Astrocyte (in vitro differentiated cells and primary cell): ENCODE data around the gene PNPLA7. TPM values are rescaled to one million over a fixed set of nuclear protein-coding genes. Genes with fewer than 3 reads are reported as not detected.
A peak's percentile ranks its signal among the peaks of the same experiment; 100 is the strongest.

Source experiments
- DNase-seq: peaks from one replicate; pipeline ENCODE4 v3.0.0-alpha.2; 2010; ENCODE audit warnings: low read depth
- FAIRE-seq: peaks from 2 replicates; lab custom pipeline; 2011; peaks lifted over from hg19 to GRCh38; lab: Jason Lieb, UNC
- H2AFZ ChIP-seq: 2 replicates; pipeline ENCODE4 v1.6.0; 2012; ENCODE audit warnings: low read depth, low read length, inconsistent platforms
- H3K27ac ChIP-seq: 2 replicates; pipeline ENCODE4 v1.5.1; 2011; ENCODE audit warnings: low read depth, low read length, inconsistent platforms
- H3K27me3 ChIP-seq: 2 replicates; pipeline ENCODE4 v1.6.0; 2011; ENCODE audit warnings: low read length, inconsistent platforms; ENCODE audit not compliant: insufficient read depth
- H3K36me3 ChIP-seq: 2 replicates; pipeline ENCODE4 v1.5.1; 2011; ENCODE audit warnings: low read length, inconsistent platforms; ENCODE audit not compliant: insufficient read depth
- H3K4me1 ChIP-seq: 2 replicates; pipeline ENCODE4 v1.5.1; 2011; ENCODE audit warnings: low read length, inconsistent platforms; ENCODE audit not compliant: insufficient read depth
- H3K4me2 ChIP-seq: 2 replicates; pipeline ENCODE4 v1.6.0; 2012; ENCODE audit warnings: low read length, inconsistent platforms
- H3K4me3 ChIP-seq: 2 replicates; pipeline ENCODE4 v1.5.1; 2011; ENCODE audit warnings: low read depth, mild to moderate bottlenecking, low read length, inconsistent platforms; ENCODE audit not compliant: insufficient read depth
- H3K79me2 ChIP-seq: 2 replicates; pipeline ENCODE4 v1.6.0; 2012; ENCODE audit warnings: mild to moderate bottlenecking, low read length, inconsistent platforms; ENCODE audit not compliant: insufficient read depth
- H3K9ac ChIP-seq: 2 replicates; pipeline ENCODE4 v1.6.0; 2012; ENCODE audit warnings: mild to moderate bottlenecking, low read length, inconsistent platforms
- H3K9me3 ChIP-seq: 2 replicates; pipeline ENCODE4 v1.5.1; 2012; ENCODE audit warnings: low read depth, mild to moderate bottlenecking, low read length, inconsistent platforms; ENCODE audit not compliant: insufficient read depth
- H4K20me1 ChIP-seq: 2 replicates; pipeline ENCODE4 v1.6.0; 2012; ENCODE audit warnings: low read length, inconsistent platforms; ENCODE audit not compliant: insufficient read depth
- H3K27ac Mint-ChIP-seq: one replicate; pipeline ENCODE4 v1.8.0; 2021; ENCODE audit warnings: mild to moderate bottlenecking, mixed read lengths; ENCODE audit not compliant: unreplicated experiment
- H3K27me3 Mint-ChIP-seq: one replicate; pipeline ENCODE4 v1.8.0; 2021; ENCODE audit warnings: low read depth, mixed read lengths; ENCODE audit not compliant: unreplicated experiment
- H3K36me3 Mint-ChIP-seq: one replicate; pipeline ENCODE4 v1.8.0; 2021; ENCODE audit warnings: low read depth, mixed read lengths; ENCODE audit not compliant: unreplicated experiment
- H3K4me1 Mint-ChIP-seq: one replicate; pipeline ENCODE4 v1.8.0; 2021; ENCODE audit warnings: low read depth, mixed read lengths; ENCODE audit not compliant: unreplicated experiment
- H3K4me3 Mint-ChIP-seq: one replicate; pipeline ENCODE4 v1.8.0; 2021; ENCODE audit warnings: mild to moderate bottlenecking, moderate library complexity, mixed read lengths; ENCODE audit not compliant: unreplicated experiment
- H3K9me3 Mint-ChIP-seq: one replicate; pipeline ENCODE4 v1.8.0; 2021; ENCODE audit warnings: mild to moderate bottlenecking, mixed read lengths; ENCODE audit not compliant: unreplicated experiment
- EZH2 ChIP-seq: IDR thresholded peaks from 2 replicates; pipeline ENCODE4 v1.6.1; 2012; ENCODE audit warnings: mild to moderate bottlenecking, low read length, inconsistent platforms; ENCODE audit not compliant: insufficient read depth
- total RNA-seq: library from RNA; stranded (reverse); gene quantifications from 2 replicates; pipeline ENCODE4 v1.2.1, GENCODE V29; 2021
- TF ChIP-seq, protein P1 (sequence below): IDR thresholded peaks from 2 replicates; pipeline ENCODE4 v1.5.1; 2011; ENCODE audit warnings: low read depth, mild to moderate bottlenecking, inconsistent platforms, low read length, moderate library complexity; ENCODE audit not compliant: insufficient read depth

The PNPLA7 gene
- total RNA-seq, 1 donor from 2014 or later: 2.6 TPM

DNA sequence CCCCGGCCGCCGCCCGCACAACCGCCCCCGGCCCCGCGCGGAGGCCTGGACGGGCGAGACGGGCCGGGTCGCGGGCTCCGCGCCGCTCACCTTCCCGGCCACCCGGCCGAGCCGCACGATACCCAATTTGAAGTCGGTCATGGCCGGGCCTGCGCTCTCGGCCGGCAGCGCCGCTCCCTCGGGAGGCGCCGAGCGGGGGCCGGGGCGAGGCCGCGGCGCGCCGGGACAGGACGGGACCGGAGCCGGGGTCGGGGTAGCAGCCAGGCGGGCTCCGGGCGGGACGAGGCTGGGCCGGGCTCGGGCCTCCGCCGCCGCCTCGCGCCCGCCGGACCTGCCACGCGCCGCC, 39.9 kb upstream of the PNPLA7 start:
- Histone ChIP-seq H3K4me2 (peak overlapping the region; percentile 98), H4K20me1 (peaks cover 42% of the 10 kb centered on the region), H3K36me3 (peaks cover 19% of the 10 kb centered on the region), H3K9ac (peak overlapping the region; percentile 85), H3K4me3 (peak overlapping the region; percentile 79), H3K27ac (no peak overlapping the region), H2AFZ (no peak overlapping the region), H3K9me3 (no peaks in the 10 kb centered on the region), H3K79me2 (peaks cover 42% of the 10 kb centered on the region), H3K27me3 (no peaks in the 10 kb centered on the region), H3K4me1 (peaks cover 10% of the 10 kb centered on the region)
- FAIRE-seq: no peak
- no peak overlapping the region for H3K4me3 Mint-ChIP-seq
- H3K36me3 Mint-ChIP-seq: peaks cover 4% of the 10 kb centered on the region
- peaks cover 6% of the 10 kb centered on the region for H3K27me3 Mint-ChIP-seq
- no peak overlapping the region for H3K27ac Mint-ChIP-seq
- no peak for DNase-seq
- H3K4me1 Mint-ChIP-seq: peaks cover 4% of the 10 kb centered on the region
- TF ChIP-seq, protein P1, sequence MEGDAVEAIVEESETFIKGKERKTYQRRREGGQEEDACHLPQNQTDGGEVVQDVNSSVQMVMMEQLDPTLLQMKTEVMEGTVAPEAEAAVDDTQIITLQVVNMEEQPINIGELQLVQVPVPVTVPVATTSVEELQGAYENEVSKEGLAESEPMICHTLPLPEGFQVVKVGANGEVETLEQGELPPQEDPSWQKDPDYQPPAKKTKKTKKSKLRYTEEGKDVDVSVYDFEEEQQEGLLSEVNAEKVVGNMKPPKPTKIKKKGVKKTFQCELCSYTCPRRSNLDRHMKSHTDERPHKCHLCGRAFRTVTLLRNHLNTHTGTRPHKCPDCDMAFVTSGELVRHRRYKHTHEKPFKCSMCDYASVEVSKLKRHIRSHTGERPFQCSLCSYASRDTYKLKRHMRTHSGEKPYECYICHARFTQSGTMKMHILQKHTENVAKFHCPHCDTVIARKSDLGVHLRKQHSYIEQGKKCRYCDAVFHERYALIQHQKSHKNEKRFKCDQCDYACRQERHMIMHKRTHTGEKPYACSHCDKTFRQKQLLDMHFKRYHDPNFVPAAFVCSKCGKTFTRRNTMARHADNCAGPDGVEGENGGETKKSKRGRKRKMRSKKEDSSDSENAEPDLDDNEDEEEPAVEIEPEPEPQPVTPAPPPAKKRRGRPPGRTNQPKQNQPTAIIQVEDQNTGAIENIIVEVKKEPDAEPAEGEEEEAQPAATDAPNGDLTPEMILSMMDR: no peak
- no peak for TF ChIP-seq EZH2
- H3K9me3 Mint-ChIP-seq: no peaks in the 10 kb centered on the region

DNA sequence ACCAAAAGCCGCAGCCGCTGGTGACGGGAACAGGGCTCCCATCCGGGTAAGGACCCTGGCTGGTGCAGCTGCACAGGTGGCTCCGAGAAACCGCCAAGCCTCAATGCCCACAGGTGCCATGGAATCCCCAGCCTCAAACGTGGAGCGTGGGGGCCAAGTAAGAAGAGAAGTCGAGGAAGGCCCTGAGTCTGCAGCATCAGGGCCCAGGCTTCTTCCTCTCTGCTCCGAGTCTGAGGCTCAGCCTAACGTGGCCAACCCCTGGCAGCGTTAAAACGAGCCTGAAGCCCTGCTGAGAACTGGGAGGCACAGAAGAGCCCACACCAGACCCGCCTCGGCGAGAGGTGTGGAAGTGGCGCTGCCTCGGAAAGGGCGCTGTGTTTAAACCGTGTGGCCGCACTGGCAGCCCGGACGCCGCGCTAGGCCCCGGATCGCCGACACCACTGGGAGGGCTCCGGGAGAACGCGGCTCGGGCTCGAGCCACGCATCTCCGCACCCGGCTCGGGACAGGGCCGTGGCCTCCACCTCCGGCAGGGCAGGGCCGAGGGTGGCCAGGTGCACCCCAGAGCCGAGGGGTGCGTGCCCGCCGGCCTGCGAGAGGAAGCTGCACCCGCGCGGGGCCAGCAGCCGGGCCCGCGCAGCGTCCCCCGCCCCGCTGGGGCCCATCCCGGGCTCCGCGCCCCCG, 39.4 kb upstream of the PNPLA7 start:
- H3K9me3 Mint-ChIP-seq: no peaks in the 10 kb centered on the region
- TF ChIP-seq EZH2: no peak
- TF ChIP-seq, protein P1: no peak
- H3K4me3 Mint-ChIP-seq: peak overlapping the region; percentile 88
- FAIRE-seq (no peak), DNase-seq (peak; percentile 3)
- Histone ChIP-seq H3K4me2 (peak overlapping the region; percentile 98), H3K36me3 (peaks cover 19% of the 10 kb centered on the region), H3K27me3 (no peaks in the 10 kb centered on the region), H3K4me3 (peak overlapping the region; percentile 79), H3K9ac (peak overlapping the region; percentile 85), H3K79me2 (peaks cover 44% of the 10 kb centered on the region), H3K4me1 (peaks cover 10% of the 10 kb centered on the region), H4K20me1 (peaks cover 45% of the 10 kb centered on the region), H3K27ac (no peak overlapping the region), H3K9me3 (no peaks in the 10 kb centered on the region), H2AFZ (peak overlapping the region; percentile 52)
- peaks cover 6% of the 10 kb centered on the region for H3K27me3 Mint-ChIP-seq
- peaks cover 4% of the 10 kb centered on the region for H3K4me1 Mint-ChIP-seq
- H3K27ac Mint-ChIP-seq: no peak overlapping the region
- peaks cover 4% of the 10 kb centered on the region for H3K36me3 Mint-ChIP-seq

DNA sequence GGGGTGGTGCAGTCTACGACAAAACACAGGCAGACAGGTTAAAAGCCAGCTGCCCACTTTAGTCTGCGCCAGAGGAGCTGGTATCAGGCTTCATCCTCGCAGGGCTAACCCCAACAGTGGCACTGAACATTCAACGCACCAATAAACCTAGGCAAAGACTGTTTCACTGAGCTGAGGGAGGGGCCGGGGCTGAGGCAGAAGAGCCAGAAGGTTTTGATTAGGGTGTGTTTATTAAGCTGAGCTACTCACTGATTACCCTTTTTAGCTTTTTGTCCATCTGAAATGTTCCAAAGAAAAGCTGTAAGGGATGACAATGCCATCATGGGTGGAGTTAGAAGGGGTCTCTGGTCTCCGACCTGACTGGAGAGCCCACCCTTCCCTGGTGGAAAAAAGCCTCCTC, 38.7 kb upstream of the PNPLA7 start:
- Mint-ChIP-seq H3K4me3 (peak overlapping the region; percentile 88), H3K9me3 (no peaks in the 10 kb centered on the region), H3K27ac (no peak overlapping the region), H3K36me3 (peaks cover 4% of the 10 kb centered on the region), H3K27me3 (peaks cover 6% of the 10 kb centered on the region), H3K4me1 (peaks cover 4% of the 10 kb centered on the region)
- Histone ChIP-seq H3K36me3 (peaks cover 19% of the 10 kb centered on the region), H3K4me1 (peaks cover 10% of the 10 kb centered on the region), H3K9ac (peak overlapping the region; percentile 85), H3K27me3 (no peaks in the 10 kb centered on the region), H3K9me3 (no peaks in the 10 kb centered on the region), H3K4me3 (peak overlapping the region; percentile 79), H3K4me2 (peak overlapping the region; percentile 98), H4K20me1 (peaks cover 52% of the 10 kb centered on the region), H3K79me2 (peaks cover 51% of the 10 kb centered on the region), H2AFZ (no peak overlapping the region), H3K27ac (no peak overlapping the region)
- FAIRE-seq (no peak), DNase-seq (no peak)
- no peak for TF ChIP-seq EZH2
- TF ChIP-seq, protein P1: no peak
